IPS-NIHi7 (cell line): ENCODE data around the gene LCE5A.
"Not testable (repeated sequence)": the region's sequence is repeated elsewhere in the genome, so short reads cannot be mapped to it uniquely, and the experiment has no call there.

Source experiments
- DNase-seq: peaks from one replicate; pipeline ENCODE4 v3.0.0; 2012; ENCODE audit warnings: mixed read lengths; ENCODE audit errors: extremely low spot score

The LCE5A gene

DNA sequence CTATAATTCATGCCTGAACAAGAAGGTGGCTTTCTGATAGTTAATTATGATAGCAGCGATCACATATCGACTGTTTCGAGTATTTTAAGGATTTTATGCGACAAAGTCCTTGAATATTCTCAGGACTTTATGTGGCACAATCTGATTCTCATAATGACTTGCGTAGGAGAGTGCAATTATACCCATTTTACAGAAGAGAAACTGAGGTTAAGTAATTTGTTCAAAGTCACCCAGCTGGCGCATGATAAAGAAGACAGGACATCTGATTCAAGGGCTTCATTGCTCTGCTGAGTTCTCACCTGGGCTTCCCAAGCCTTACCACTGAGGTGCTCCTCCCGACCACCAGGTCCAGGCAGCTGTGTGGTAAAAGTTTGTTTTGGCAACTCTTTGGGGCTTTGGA lies 5.5 kb downstream of the LCE5A start:
- no peak for DNase-seq

GRCh38 chr1:152517237-152517811 lies 6.7 kb downstream of the LCE5A start:
- DNase-seq = no peak

GRCh38 chr1:152519851-152520250 lies 9.2 kb downstream of the LCE5A start:
- DNase-seq = no peak

GRCh38 chr1:152520561-152521090 lies 10.0 kb downstream of the LCE5A start:
- no peak for DNase-seq

GRCh38 chr1:152525080-152525641 lies 14.6 kb downstream of the LCE5A start:
- no peak for DNase-seq

DNA sequence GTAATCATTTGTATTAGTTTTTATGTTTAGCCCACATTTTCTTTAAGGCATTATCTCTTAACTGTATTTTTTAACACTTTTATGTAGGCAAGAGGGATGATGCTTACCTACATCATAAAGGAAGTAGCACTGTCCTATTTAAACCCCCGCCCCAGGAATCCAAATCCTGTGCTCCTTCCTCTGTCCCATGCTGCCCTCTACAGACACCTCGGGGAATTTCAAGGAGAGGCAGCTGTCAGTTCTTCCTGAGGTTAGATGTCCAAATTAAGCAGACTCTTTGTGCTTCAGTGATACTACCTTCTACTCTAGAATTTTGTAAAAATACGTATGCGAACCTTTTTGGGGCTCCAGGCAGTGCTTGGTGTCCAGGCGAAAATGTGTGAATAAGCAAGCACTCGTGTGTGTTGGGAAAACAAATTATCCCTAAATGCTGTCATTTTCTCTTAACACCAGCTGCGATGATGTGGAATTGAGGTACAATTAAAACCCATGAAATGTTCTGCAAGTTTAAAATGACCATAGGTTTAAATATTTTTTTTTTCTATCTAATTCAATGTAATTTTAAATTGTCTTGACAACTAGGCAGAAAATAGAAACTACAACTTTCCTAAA lies 22.8 kb downstream of the LCE5A start:
- no peak for DNase-seq

DNA sequence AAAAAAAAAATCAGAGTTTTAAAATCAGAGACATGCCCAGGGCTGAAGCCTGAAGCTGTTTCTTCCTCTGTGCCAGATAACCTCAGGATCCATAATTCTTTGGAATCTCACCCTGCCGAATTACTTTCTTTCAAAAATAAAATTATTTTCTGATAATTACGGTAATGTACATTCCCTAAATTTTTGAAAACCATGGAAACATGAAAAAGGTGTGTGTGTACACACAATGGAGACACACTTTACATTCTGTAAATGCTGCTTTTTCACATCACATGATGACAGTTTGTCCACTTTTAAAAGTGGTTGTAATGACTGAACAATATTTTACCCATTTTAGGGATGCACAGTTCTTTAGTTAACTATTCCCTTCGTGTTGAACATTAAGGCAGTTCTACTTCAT lies 25.2 kb downstream of the LCE5A start:
- no peak for DNase-seq

DNA sequence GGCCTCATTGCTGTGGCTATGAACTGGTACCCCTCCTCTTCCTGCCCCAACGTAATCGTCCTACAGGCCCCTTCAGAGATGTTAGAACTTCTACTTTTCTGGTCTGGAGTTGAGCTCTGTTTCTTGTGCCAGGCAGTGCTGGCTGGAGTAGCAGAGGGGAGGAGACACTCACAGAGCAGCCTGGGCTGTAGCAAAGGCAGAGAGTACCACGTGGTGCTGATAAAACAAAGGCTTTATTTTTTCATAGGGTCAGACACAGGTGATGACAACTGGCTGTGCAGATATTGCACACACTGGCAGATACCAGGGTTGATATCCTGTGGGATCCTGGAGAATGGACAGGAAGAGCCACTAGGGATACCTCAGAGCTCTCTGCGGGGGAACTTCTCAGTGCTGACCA lies 26.9 kb downstream of the LCE5A start:
- DNase-seq = no peak

- no peak for DNase-seq
Measured at GRCh38 chr1:152539901-152540300, 29.3 kb downstream of the LCE5A start.

DNA sequence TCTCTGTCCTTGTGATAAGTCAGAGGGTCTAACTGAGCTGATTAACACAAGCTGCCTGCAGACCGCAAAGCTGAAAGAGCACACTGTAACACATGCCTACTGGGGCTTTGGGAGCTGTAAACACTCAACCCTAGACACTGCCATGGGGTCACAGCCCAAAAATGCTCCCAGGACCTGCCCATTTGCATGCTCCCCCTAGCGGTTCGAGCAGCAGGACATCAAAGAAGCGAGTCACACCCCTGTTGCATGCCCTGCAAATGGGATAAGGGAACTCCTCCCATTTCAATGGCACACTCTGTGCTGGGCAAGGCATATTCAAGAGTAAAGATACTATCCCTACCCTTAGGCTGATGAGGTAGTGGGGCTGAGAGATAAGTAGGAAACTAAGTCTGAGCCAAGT lies 33.2 kb downstream of the LCE5A start:
- no peak for DNase-seq

DNA sequence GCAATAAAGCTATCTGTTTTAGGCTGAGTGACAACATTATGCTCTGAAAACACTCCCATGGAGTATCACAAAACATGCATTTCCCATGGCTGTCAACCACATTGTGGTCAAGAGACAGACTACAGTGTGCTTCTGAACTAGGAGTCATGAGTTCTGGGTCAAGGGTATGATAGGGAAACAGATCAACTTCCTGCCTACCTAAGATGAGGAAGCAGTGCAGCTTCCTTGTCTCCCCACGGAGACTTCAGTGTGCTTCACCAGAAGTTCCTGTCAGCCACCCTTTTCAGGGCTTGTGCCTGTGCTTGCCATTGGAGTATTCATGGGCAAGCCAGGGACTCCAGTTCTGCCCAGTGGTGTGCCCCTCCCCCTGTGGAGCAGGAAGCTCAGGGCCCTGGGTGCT lies 36.1 kb downstream of the LCE5A start:
- no peak for DNase-seq

DNA sequence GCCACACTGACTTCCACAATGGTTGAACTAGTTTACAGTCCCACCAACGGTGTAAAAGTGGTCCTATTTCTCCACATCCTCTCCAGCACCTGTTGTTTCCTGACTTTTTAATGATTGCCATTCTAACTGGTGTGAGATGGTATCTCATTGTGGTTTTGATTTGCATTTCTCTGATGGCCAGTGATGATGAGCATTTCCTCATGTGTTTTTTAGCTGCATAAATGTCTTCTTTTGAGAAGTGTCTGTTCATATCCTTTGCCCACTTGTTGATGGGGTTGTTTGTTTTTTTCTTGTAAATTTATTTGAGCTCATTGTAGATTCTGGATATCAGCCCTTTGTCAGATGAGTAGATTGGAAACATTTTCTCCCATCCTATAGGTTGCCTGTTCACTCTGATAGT lies 37.8 kb downstream of the LCE5A start:
- DNase-seq = not testable (repeated sequence)
